ENCODE measurements around the gene GRIN2A.

The GRIN2A gene

DNA sequence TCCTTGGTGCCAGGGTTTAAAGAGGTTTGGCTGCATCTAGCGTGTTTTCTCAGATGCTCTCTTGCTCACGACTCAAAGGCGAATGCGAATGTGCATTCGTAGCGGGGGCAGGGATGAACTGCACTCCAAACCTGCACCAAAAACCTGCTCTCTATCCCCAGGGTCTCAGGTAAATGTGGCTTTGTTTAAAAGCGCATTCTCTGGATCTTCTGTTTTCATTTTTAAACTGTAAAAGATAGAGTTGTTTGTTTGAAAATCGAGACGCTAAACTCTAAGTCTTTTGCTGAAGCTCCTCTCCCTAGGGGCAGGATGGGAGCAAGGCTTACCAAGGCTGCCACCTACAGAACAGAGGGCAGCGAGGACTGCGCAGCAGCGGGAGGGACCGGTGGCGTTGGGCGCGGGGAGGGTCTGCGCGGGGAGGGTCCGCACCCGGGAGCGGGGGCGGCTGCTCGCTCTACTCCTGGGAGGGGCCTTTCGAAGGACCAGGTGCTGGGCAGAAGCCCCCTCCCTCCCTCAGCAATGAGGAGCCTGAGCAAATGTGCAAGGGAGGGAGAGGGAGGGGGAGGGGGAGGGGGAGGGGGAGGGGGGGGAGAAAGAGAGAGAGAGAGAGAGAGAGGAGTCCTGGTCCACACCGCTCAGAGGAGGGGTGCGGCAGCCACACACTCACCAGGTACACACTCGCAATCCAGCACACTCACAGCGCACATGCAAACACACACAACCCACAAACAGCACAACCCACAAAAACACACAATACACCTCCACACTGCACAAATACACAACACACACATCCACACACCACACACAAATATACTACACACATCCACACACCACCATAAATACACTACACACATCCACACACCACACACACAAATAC, 142.8 kb downstream of the GRIN2A start:
- ChIA-PET CTCF (no interaction called here), POLR2A (no interaction called here)
- no peak overlapping the region for H3K27ac ChIP-seq (ENCODE audit: insufficient read depth in 1 of 2, low read depth in 1 of 2, low read length in 2 of 2, poor library complexity in 1 of 2, severe bottlenecking in 2 of 2)
- WGBS (ENCODE audit: insufficient coverage) = 4% methylated on average over 7 of the region's 28 CpGs
- no peaks in the 10 kb centered on the region for H3K36me3 ChIP-seq (ENCODE audit: control insufficient read depth in 4 of 4, insufficient read depth in 4 of 4, low read length in 3 of 4)
- DNase-seq = peak; percentile 6 to 53 (median 24)
- no peaks in the 10 kb centered on the region for H3K9me3 ChIP-seq (ENCODE audit: control extremely low read depth in 1 of 5, control insufficient read depth in 4 of 5, insufficient read depth in 2 of 5, low read depth in 1 of 5, low read length in 4 of 5)
- H3K27me3 ChIP-seq (replicated peaks in 2 of 5; ENCODE audit: control insufficient read depth in 4 of 5, insufficient read depth in 5 of 5, low read length in 4 of 5) = peaks cover 0 to 38% (median 12%) of the 10 kb centered on the region in 5 experiments
- H3K4me3 ChIP-seq (ENCODE audit: control insufficient read depth in 1 of 7, extremely low read depth in 1 of 7, insufficient read depth in 4 of 7, low read depth in 2 of 7, low read length in 6 of 7) = peak overlapping the region in 3 of 7 experiments; percentile 8 to 45 (median 14)
- H3K4me1 ChIP-seq (ENCODE audit: control extremely low read depth in 1 of 4, control insufficient read depth in 4 of 4, insufficient read depth in 4 of 4, low read length in 3 of 4) = no peaks in the 10 kb centered on the region

DNA sequence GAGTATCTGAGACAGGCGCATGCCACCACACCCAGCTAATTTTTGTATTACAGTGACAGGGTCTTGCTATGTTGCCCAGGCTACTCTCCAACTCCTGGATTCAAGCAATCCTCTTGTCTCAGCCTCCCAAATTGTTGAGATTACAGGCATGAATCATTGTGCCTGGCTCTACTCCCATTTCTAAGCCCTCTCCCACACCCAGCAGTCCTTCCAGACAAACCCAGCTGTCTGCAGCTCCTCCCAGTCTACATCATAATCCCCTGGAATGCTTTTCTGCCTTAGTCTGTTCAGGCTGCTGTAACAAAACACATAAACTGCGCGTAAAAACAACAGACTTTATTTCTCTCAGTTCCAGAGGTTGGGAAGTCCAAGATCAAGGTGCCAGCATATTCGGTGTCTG, 144.5 kb downstream of the GRIN2A start:
- Histone ChIP-seq H3K9me3 (ENCODE audit: control extremely low read depth in 1 of 5, control insufficient read depth in 4 of 5, insufficient read depth in 2 of 5, low read depth in 1 of 5, low read length in 4 of 5) (no peaks in the 10 kb centered on the region), H3K27ac (ENCODE audit: insufficient read depth in 1 of 2, low read depth in 1 of 2, low read length in 2 of 2, poor library complexity in 1 of 2, severe bottlenecking in 2 of 2) (no peak overlapping the region), H3K27me3 (replicated peaks in 2 of 5; ENCODE audit: control insufficient read depth in 4 of 5, insufficient read depth in 5 of 5, low read length in 4 of 5) (peaks cover 0 to 36% (median 12%) of the 10 kb centered on the region in 5 experiments), H3K36me3 (ENCODE audit: control insufficient read depth in 4 of 4, insufficient read depth in 4 of 4, low read length in 3 of 4) (no peaks in the 10 kb centered on the region), H3K4me3 (ENCODE audit: control insufficient read depth in 1 of 7, extremely low read depth in 1 of 7, insufficient read depth in 4 of 7, low read depth in 2 of 7, low read length in 6 of 7) (no peak overlapping the region), H3K4me1 (ENCODE audit: control extremely low read depth in 1 of 4, control insufficient read depth in 4 of 4, insufficient read depth in 4 of 4, low read length in 3 of 4) (no peaks in the 10 kb centered on the region)
- DNase-seq = no peak
- ChIA-PET CTCF (no interaction called here), POLR2A (no interaction called here)
- 98% methylated on average over 4 of the region's 4 CpGs for WGBS (ENCODE audit: insufficient coverage)

- POLR2A ChIA-PET = interaction anchor here (0.6 kb wide), 1 partner anchor 25 kb away, joined by 3 read pairs; no protein-coding TSS in a partner anchor
- WGBS (ENCODE audit: insufficient coverage) = 87% methylated on average over 6 of the region's 7 CpGs
Measured at GRCh38 chr16:10036956-10037355, 145.3 kb downstream of the GRIN2A start.

DNA sequence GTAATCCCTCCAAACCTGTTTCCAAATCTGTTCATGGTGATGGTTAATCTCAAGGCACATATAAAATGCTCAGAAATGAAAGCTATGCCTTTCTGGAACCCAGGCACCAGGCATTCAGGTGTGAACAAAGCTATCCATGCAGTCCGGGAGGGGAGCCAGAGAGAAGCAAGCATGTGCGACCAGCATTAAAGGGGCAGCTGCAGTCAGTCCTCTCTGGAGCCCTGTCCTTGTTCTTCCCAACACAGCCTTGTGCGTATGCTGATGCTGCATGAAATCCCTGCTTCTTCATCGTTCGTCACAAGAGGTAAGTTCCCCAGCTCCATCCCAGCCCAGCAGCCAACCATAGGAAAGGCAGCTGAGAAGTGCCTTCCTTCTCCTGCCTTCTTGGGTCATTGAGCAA, 148.7 kb downstream of the GRIN2A start:
- no peaks in the 10 kb centered on the region for H3K9me3 ChIP-seq (ENCODE audit: control extremely low read depth in 1 of 5, control insufficient read depth in 4 of 5, insufficient read depth in 2 of 5, low read depth in 1 of 5, low read length in 4 of 5)
- H3K27me3 ChIP-seq (replicated peaks in 2 of 5; ENCODE audit: control insufficient read depth in 4 of 5, insufficient read depth in 5 of 5, low read length in 4 of 5) = peaks cover 0 to 15% (median 6%) of the 10 kb centered on the region in 5 experiments
- no peak overlapping the region for H3K4me3 ChIP-seq (ENCODE audit: control insufficient read depth in 1 of 7, extremely low read depth in 1 of 7, insufficient read depth in 4 of 7, low read depth in 2 of 7, low read length in 6 of 7)
- CTCF ChIA-PET = interaction anchor here (0.8 kb wide), 1 partner anchor 9 kb away, joined by 4 read pairs; no protein-coding TSS in a partner anchor
- no peaks in the 10 kb centered on the region for H3K4me1 ChIP-seq (ENCODE audit: control extremely low read depth in 1 of 4, control insufficient read depth in 4 of 4, insufficient read depth in 4 of 4, low read length in 3 of 4)
- WGBS (ENCODE audit: insufficient coverage) = 79% methylated on average over 5 of the region's 5 CpGs
- POLR2A ChIA-PET = interaction anchor here (0.6 kb wide), 1 partner anchor 24 kb away, joined by 7 read pairs; no protein-coding TSS in a partner anchor
- DNase-seq = no peak
- H3K27ac ChIP-seq (ENCODE audit: insufficient read depth in 1 of 2, low read depth in 1 of 2, low read length in 2 of 2, poor library complexity in 1 of 2, severe bottlenecking in 2 of 2) = no peak overlapping the region
- H3K36me3 ChIP-seq (ENCODE audit: control insufficient read depth in 4 of 4, insufficient read depth in 4 of 4, low read length in 3 of 4) = no peaks in the 10 kb centered on the region

More at GRCh38 chr16:10036956-10037355, 145.3 kb downstream of the GRIN2A start:
- H3K27ac ChIP-seq (ENCODE audit: insufficient read depth in 1 of 2, low read depth in 1 of 2, low read length in 2 of 2, poor library complexity in 1 of 2, severe bottlenecking in 2 of 2) = no peak overlapping the region
- no peaks in the 10 kb centered on the region for H3K4me1 ChIP-seq (ENCODE audit: control extremely low read depth in 1 of 4, control insufficient read depth in 4 of 4, insufficient read depth in 4 of 4, low read length in 3 of 4)
- peaks cover 0 to 36% (median 12%) of the 10 kb centered on the region in 5 experiments for H3K27me3 ChIP-seq (replicated peaks in 2 of 5; ENCODE audit: control insufficient read depth in 4 of 5, insufficient read depth in 5 of 5, low read length in 4 of 5)
- H3K9me3 ChIP-seq (ENCODE audit: control extremely low read depth in 1 of 5, control insufficient read depth in 4 of 5, insufficient read depth in 2 of 5, low read depth in 1 of 5, low read length in 4 of 5) = no peaks in the 10 kb centered on the region
- CTCF ChIA-PET = no interaction called here
- no peak for DNase-seq
- H3K36me3 ChIP-seq (ENCODE audit: control insufficient read depth in 4 of 4, insufficient read depth in 4 of 4, low read length in 3 of 4) = no peaks in the 10 kb centered on the region
- H3K4me3 ChIP-seq (ENCODE audit: control insufficient read depth in 1 of 7, extremely low read depth in 1 of 7, insufficient read depth in 4 of 7, low read depth in 2 of 7, low read length in 6 of 7) = no peak overlapping the region

GRCh38 chr16:10031955-10032354, 150.3 kb downstream of the GRIN2A start:
- ChIA-PET POLR2A (no interaction called here), CTCF (no interaction called here)
- Histone ChIP-seq H3K27ac (ENCODE audit: insufficient read depth in 1 of 2, low read depth in 1 of 2, low read length in 2 of 2, poor library complexity in 1 of 2, severe bottlenecking in 2 of 2) (no peak overlapping the region), H3K27me3 (replicated peaks in 2 of 5; ENCODE audit: control insufficient read depth in 4 of 5, insufficient read depth in 5 of 5, low read length in 4 of 5) (peaks cover 0 to 1% (median 0%) of the 10 kb centered on the region in 5 experiments), H3K4me3 (ENCODE audit: control insufficient read depth in 1 of 7, extremely low read depth in 1 of 7, insufficient read depth in 4 of 7, low read depth in 2 of 7, low read length in 6 of 7) (no peak overlapping the region), H3K9me3 (ENCODE audit: control extremely low read depth in 1 of 5, control insufficient read depth in 4 of 5, insufficient read depth in 2 of 5, low read depth in 1 of 5, low read length in 4 of 5) (no peaks in the 10 kb centered on the region), H3K4me1 (ENCODE audit: control extremely low read depth in 1 of 4, control insufficient read depth in 4 of 4, insufficient read depth in 4 of 4, low read length in 3 of 4) (no peaks in the 10 kb centered on the region), H3K36me3 (ENCODE audit: control insufficient read depth in 4 of 4, insufficient read depth in 4 of 4, low read length in 3 of 4) (no peaks in the 10 kb centered on the region)
- DNase-seq = no peak
- 96% methylated on average over 3 of the region's 4 CpGs for WGBS (ENCODE audit: insufficient coverage)

DNA sequence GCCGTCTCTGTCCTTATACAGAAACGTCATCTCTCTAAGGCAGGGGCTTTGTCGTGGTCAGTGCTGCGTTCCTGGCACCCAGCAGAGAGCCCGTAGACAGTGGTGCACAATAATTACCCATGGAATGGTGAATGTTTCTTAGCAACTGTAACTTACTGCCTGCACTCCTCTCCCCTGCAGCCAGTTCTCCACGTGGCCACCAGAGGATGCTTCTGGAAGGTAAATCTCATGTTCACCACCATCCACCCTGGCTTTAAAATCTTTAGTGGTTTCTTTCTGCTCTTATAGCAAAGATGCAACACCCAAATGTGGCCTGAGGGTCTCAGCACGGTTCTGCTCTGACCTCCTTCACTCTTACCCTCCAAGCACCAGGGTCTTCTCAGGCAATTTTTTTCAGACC, 150.8 kb downstream of the GRIN2A start:
- CTCF ChIA-PET = no interaction called here
- POLR2A ChIA-PET = no interaction called here
- Histone ChIP-seq H3K36me3 (ENCODE audit: control insufficient read depth in 4 of 4, insufficient read depth in 4 of 4, low read length in 3 of 4) (no peaks in the 10 kb centered on the region), H3K4me1 (ENCODE audit: control extremely low read depth in 1 of 4, control insufficient read depth in 4 of 4, insufficient read depth in 4 of 4, low read length in 3 of 4) (no peaks in the 10 kb centered on the region), H3K9me3 (ENCODE audit: control extremely low read depth in 1 of 5, control insufficient read depth in 4 of 5, insufficient read depth in 2 of 5, low read depth in 1 of 5, low read length in 4 of 5) (no peaks in the 10 kb centered on the region), H3K27me3 (replicated peaks in 2 of 5; ENCODE audit: control insufficient read depth in 4 of 5, insufficient read depth in 5 of 5, low read length in 4 of 5) (no peaks in the 10 kb centered on the region), H3K27ac (ENCODE audit: insufficient read depth in 1 of 2, low read depth in 1 of 2, low read length in 2 of 2, poor library complexity in 1 of 2, severe bottlenecking in 2 of 2) (no peak overlapping the region), H3K4me3 (ENCODE audit: control insufficient read depth in 1 of 7, extremely low read depth in 1 of 7, insufficient read depth in 4 of 7, low read depth in 2 of 7, low read length in 6 of 7) (no peak overlapping the region)
- WGBS (ENCODE audit: insufficient coverage) = 65% methylated on average over 7 of the region's 7 CpGs
- no peak for DNase-seq

DNA sequence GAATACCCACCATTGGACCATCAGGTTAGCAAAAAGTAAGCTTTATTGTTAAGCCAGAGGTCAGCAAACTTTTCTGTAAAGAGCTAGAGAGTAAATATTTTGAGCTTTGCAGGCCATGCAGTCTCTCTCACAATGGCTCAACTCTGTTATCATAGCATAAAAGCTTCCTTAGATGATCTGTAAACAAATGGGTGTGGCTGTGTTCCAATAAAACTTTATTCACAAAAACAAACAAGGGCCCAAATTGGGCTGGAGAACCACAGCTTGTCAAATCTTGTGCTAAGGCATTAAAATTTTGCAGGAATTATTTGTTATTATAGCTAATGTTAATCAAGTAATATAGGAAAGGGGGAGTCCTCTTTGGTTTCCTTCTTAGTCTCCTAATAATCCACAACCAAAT, 153.6 kb downstream of the GRIN2A start:
- CTCF ChIA-PET = no interaction called here
- Histone ChIP-seq H3K4me1 (ENCODE audit: control extremely low read depth in 1 of 4, control insufficient read depth in 4 of 4, insufficient read depth in 4 of 4, low read length in 3 of 4) (no peaks in the 10 kb centered on the region), H3K9me3 (ENCODE audit: control extremely low read depth in 1 of 5, control insufficient read depth in 4 of 5, insufficient read depth in 2 of 5, low read depth in 1 of 5, low read length in 4 of 5) (no peaks in the 10 kb centered on the region), H3K27me3 (replicated peaks in 2 of 5; ENCODE audit: control insufficient read depth in 4 of 5, insufficient read depth in 5 of 5, low read length in 4 of 5) (no peaks in the 10 kb centered on the region), H3K36me3 (ENCODE audit: control insufficient read depth in 4 of 4, insufficient read depth in 4 of 4, low read length in 3 of 4) (no peaks in the 10 kb centered on the region), H3K27ac (ENCODE audit: insufficient read depth in 1 of 2, low read depth in 1 of 2, low read length in 2 of 2, poor library complexity in 1 of 2, severe bottlenecking in 2 of 2) (no peak overlapping the region), H3K4me3 (ENCODE audit: control insufficient read depth in 1 of 7, extremely low read depth in 1 of 7, insufficient read depth in 4 of 7, low read depth in 2 of 7, low read length in 6 of 7) (no peak overlapping the region)
- POLR2A ChIA-PET = no interaction called here
- no peak for DNase-seq

Measured in common myeloid progenitor, CD34-positive (primary cell).